GM21528 (cell line): ENCODE results near the gene SLC25A41.

ENCODE experiments used
- ATAC-seq: cut with Tn5 transposase; IDR thresholded peaks from one replicate; pipeline ENCODE4 v1.9.1; 2021; ENCODE audit warnings: mild to moderate bottlenecking, moderate library complexity; ENCODE audit not compliant: unreplicated experiment, low FRiP score

SLC25A41 gene

GRCh38 chr19:6378041-6378440 lies 55.5 kb downstream of the SLC25A41 start:
- no peak for ATAC-seq

DNA sequence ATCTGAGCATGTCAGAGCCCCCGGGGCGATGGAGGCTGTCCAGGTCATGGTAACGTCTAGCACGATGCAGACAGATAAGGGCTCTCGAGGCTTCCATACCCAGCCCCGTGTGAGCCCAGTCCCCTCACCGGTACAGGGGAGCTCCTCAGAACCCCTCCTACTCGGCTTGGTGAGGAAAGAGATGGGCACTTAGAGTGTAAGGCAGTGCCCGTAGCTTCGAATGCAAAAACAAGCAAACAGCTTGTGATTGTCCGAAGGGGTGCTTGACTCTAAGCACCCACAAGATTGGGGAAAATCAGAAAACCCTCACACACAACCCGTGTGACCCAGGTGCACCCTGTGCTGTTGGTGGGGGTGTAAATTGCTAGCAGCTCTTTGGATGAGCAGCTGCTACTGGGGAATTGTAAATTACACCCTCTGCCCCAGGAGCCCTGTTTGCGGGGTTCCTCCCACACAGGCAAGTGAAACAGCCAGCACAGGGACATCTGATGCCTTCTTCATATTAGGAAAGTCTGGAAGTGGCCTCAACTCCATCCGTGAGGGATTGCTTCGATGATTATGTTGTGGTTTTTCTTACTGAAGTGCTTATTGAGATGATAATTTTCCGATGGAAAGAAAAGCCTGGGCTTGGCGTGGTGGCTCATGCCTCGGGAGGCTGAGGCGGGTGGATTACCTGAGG lies 56.9 kb downstream of the SLC25A41 start:
- ATAC-seq = no peak
